HCEC 1CT (cell line): ENCODE measurements around the gene RAD1.

Experiments used
- DNase-seq: peaks from one replicate; pipeline ENCODE4 v3.0.0-alpha.2; 2017

The RAD1 gene

GRCh38 chr5:34859253-34859652 is 56.1 kb downstream of the RAD1 start:
- DNase-seq, result no peak

GRCh38 chr5:34858790-34859189 is 56.5 kb downstream of the RAD1 start:
- DNase-seq, result no peak

GRCh38 chr5:34857894-34858293 is 57.4 kb downstream of the RAD1 start:
- no peak for DNase-seq

- no peak for DNase-seq
These were observed 58.1 kb downstream of the RAD1 start for GRCh38 chr5:34857161-34857560.
